Prostate gland (tissue), 2 donors: ENCODE data around the gene CAMKMT.

Source experiments
- CTCF ChIP-seq, 4 experiments: fragments of 200-600 bp in 2 of 4; fragments of 450-650 bp in 2 of 4; sonication (generic) in 2 of 4; IDR thresholded peaks; 1 replicate in 3 of 4; 2 replicates in 1 of 4; pipeline ENCODE4 v1.5.1; 2016 to 2019; ENCODE audit warnings: antibody characterized with exemption in 4 of 4, mild to moderate bottlenecking in 2 of 4, moderate library complexity in 2 of 4
- POLR2A ChIP-seq: fragments of 450-650 bp; IDR thresholded peaks from one replicate; pipeline ENCODE4 v1.6.1; 2016; ENCODE audit warnings: antibody characterized with exemption, mild to moderate bottlenecking

GRCh38 chr2:44771522-44771921, 409.8 kb downstream of the CAMKMT start:
- TF ChIP-seq POLR2A (no peak), CTCF (IDR thresholded peaks at IDR 0.05) (no peak)
